ENCODE results near the gene CACNA1I. TPM values are rescaled to one million over a fixed set of nuclear protein-coding genes. Genes with fewer than 3 reads are reported as not detected.

CACNA1I gene
- total and polyA plus RNA-seq, 7 donors: under 0.01 to 0.95 (median 0.15) TPM; not detected in 3

DNA sequence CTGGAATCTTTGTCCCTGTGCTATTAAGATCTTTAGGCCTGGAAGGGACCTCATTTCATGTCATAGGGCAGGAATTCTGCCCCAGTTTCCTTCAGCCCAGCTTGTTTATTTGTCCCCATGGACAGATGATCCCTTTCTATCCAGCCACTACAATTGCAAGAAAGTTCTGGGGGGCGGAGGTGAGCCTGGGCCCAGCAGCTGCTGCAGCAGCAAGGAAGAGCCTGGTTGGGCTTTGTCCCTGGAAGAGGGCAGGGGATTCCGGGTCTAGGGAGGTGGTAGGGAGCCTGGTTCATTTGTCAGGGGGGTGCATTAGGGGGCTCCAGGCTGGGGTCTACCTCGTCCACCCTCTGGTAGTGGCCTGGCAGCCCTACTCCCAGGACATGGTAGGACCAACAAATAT, 16.4 kb upstream of the CACNA1I start:
- H3K36me3 ChIP-seq: no peaks in the 10 kb centered on the region
- TF ChIP-seq POLR2A (IDR thresholded peaks at IDR 0.05) (no peak), POLR2AphosphoS5 (IDR thresholded peaks at IDR 0.05) (no peak), EP300 (IDR thresholded peaks at IDR 0.05) (no peak)
- TF ChIP-seq, protein P1, sequence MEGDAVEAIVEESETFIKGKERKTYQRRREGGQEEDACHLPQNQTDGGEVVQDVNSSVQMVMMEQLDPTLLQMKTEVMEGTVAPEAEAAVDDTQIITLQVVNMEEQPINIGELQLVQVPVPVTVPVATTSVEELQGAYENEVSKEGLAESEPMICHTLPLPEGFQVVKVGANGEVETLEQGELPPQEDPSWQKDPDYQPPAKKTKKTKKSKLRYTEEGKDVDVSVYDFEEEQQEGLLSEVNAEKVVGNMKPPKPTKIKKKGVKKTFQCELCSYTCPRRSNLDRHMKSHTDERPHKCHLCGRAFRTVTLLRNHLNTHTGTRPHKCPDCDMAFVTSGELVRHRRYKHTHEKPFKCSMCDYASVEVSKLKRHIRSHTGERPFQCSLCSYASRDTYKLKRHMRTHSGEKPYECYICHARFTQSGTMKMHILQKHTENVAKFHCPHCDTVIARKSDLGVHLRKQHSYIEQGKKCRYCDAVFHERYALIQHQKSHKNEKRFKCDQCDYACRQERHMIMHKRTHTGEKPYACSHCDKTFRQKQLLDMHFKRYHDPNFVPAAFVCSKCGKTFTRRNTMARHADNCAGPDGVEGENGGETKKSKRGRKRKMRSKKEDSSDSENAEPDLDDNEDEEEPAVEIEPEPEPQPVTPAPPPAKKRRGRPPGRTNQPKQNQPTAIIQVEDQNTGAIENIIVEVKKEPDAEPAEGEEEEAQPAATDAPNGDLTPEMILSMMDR (IDR thresholded peaks at IDR 0.05): no peak
- no peak overlapping the region for H3K4me3 ChIP-seq
- H3K4me1 ChIP-seq: peaks cover 0 to 14% (median 12%) of the 10 kb centered on the region in 4 donors
- peaks cover 23 to 64% (median 34%) of the 10 kb centered on the region in 3 donors for H3K27me3 ChIP-seq
- no peak for DNase-seq
- 58 to 61% methylated on average over 3 of the region's 3 CpGs for WGBS, 2 donors
- H3K9me3 ChIP-seq: no peaks in the 10 kb centered on the region
- intact Hi-C loops (cut with DNase I): no loop called here
- H3K27ac ChIP-seq: no peak overlapping the region

DNA sequence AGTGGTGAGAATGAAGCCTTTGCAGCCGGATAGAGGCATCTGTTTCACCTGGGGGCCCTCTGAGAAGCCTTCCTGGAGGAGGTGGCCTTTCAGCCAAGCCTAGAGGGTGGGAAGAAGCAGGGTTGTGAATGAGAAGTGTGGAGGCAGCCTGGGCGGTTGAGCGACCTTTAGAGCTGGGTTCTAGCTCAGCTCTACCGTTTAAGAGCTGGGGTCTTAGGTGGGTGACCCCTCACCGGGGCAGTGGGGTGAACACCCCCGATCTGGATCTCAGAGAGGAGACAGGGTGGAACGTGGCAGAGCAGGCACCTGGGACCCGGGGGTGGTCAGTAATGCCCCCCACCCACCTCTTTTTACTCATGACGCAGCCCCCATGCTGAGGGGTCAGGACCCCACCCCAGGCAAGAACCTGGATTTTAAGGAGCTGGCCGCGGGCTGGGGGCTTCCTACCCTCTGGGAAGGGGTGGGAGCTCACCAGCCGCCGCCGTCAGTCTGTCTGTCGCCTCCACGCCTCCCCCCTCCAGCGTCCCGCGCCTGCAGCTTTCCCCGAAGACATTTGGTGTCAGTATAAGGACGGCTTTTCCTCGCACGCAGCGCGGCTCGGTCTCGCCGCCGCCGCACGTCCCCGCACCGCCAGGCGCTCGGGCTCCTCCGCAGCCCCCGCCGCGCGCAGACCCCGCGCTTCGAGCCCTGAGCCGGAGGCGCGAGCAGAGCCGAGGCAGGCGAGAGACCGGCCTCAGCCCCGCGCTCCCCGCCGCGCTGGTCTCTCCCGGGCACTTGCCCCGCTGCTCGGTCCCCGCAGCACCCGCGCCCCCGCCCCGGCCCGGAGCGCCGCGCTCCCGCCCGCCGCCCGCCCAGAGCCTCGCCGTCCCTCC, 13.3 kb upstream of the CACNA1I start:
- TF ChIP-seq POLR2AphosphoS5 (IDR thresholded peaks at IDR 0.05) (no peak), POLR2A (IDR thresholded peaks at IDR 0.05) (no peak), EP300 (IDR thresholded peaks at IDR 0.05) (no peak)
- TF ChIP-seq, protein P1 (IDR thresholded peaks at IDR 0.05): no peak
- Histone ChIP-seq H3K9me3 (no peaks in the 10 kb centered on the region), H3K27me3 (peaks cover 26 to 77% (median 44%) of the 10 kb centered on the region in 3 donors), H3K4me3 (peak overlapping the region in 3 of 4 donors; percentile 2 to 36 (median 34)), H3K4me1 (peaks cover 0 to 14% (median 12%) of the 10 kb centered on the region in 4 donors), H3K36me3 (no peaks in the 10 kb centered on the region), H3K27ac (no peak overlapping the region)
- intact Hi-C loops (cut with DNase I): no loop called here
- no peak for DNase-seq
- WGBS, 2 donors: 7 to 8% methylated on average over 72 of the region's 72 CpGs

DNA sequence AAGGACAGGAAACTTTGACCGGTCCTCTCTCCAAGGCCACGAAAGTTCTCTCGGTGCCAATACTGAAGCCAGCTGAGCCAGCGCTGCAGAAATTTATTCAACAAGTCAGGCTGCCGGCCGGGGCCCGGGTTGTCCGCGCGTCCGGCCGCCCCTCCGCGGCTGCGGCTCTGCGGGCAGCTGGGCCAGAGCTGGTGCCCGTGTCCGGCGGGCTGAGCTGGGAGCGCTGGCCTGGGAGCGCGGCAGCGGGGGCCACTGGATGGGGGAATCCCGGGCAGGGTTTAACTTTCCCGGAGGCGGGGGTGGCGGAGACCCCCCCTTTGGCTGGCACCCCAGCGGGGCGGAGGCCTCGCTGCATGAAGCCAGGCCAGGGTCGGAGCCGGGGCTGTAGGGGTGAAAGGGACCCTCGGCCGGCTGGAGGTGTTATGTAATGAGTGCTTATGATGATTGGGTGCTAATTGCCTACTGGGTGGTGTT, 12.3 kb upstream of the CACNA1I start:
- TF ChIP-seq POLR2AphosphoS5 (IDR thresholded peaks at IDR 0.05): no peak
- no peak for TF ChIP-seq EP300 (IDR thresholded peaks at IDR 0.05)
- no peak for TF ChIP-seq POLR2A (IDR thresholded peaks at IDR 0.05)
- TF ChIP-seq, protein P1 (IDR thresholded peaks at IDR 0.05): no peak
- Histone ChIP-seq H3K27ac (no peak overlapping the region), H3K9me3 (no peaks in the 10 kb centered on the region), H3K4me1 (peaks cover 0 to 14% (median 12%) of the 10 kb centered on the region in 4 donors), H3K36me3 (no peaks in the 10 kb centered on the region), H3K27me3 (peaks cover 26 to 71% (median 40%) of the 10 kb centered on the region in 3 donors), H3K4me3 (peak overlapping the region in 3 of 4 donors; percentile 2 to 36 (median 12))
- intact Hi-C loops (cut with DNase I): no loop called here
- no peak for DNase-seq
- 13 to 20% methylated on average over 34 of the region's 34 CpGs for WGBS, 2 donors

DNA sequence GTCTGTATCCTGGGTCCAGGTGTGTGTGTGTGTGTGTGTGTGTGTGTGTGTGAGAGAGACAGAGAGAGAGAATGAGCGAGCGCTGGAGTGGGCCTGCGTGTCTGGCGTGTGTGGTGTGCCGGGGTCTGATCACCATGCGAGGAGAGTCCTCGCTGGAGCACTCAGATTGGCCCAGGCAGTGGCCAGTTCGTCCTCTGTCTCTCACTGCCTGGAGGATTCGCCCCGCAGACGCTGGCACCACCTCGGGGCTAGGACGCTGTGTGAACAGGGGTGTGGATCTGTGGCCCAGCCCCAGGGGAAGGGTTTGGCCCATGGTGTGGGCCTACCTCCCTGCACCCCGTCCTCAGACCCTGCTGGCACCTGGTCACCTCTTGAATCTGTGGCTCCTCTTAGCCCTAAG, 11.6 kb upstream of the CACNA1I start:
- DNase-seq: no peak
- Histone ChIP-seq H3K4me1 (peaks cover 0 to 14% (median 12%) of the 10 kb centered on the region in 4 donors), H3K27ac (no peak overlapping the region), H3K4me3 (no peak overlapping the region), H3K9me3 (no peaks in the 10 kb centered on the region), H3K27me3 (peaks cover 26 to 77% (median 40%) of the 10 kb centered on the region in 3 donors), H3K36me3 (no peaks in the 10 kb centered on the region)
- 82 to 89% methylated on average over 14 of the region's 14 CpGs for WGBS, 2 donors
- intact Hi-C loops (cut with DNase I): no loop called here
- no peak for TF ChIP-seq EP300 (IDR thresholded peaks at IDR 0.05)
- TF ChIP-seq POLR2A (IDR thresholded peaks at IDR 0.05): no peak
- no peak for TF ChIP-seq POLR2AphosphoS5 (IDR thresholded peaks at IDR 0.05)
- TF ChIP-seq, protein P1 (IDR thresholded peaks at IDR 0.05): no peak

Data from sigmoid colon (tissue), 7 donors.